A549 (cell line): ENCODE results near the gene TFF2.

Source experiments
- CHD2 ChIP-seq: fragments of 150-350 bp; IDR thresholded peaks from 2 replicates; pipeline ENCODE4 v1.6.1; 2014; ENCODE audit warnings: low read length; ENCODE audit not compliant: partially characterized antibody
- EP300 ChIP-seq, 2 experiments: fragments of >200 bp; sonication (Bioruptor Twin); formaldehyde crosslinking; IDR thresholded peaks; 2 replicates in 1 of 2; 3 replicates in 1 of 2; pipeline ENCODE4 v1.6.1; 2016 to 2017
- POLR2A ChIP-seq: IDR thresholded peaks from 2 replicates; pipeline ENCODE4 v1.6.1; 2012; ENCODE audit warnings: mild to moderate bottlenecking, low read length
- RNF2 ChIP-seq: fragments of 200-600 bp; sonication (generic); IDR thresholded peaks from 2 replicates; pipeline ENCODE4 v1.6.1; 2016; ENCODE audit warnings: low read depth, mild to moderate bottlenecking, antibody characterized with exemption, moderate library complexity, borderline replicate concordance
- SMC3 ChIP-seq: fragments of >200 bp; sonication (Bioruptor Twin); formaldehyde crosslinking; IDR thresholded peaks from 3 replicates; pipeline ENCODE4 v1.6.1; 2018; ENCODE audit warnings: inconsistent platforms
- ZSCAN20 ChIP-seq: fragments of 250-450 bp; sonication (Bioruptor Pico); IDR thresholded peaks from 2 replicates; pipeline ENCODE4 v1.8.0; 2022; ENCODE audit warnings: mild to moderate bottlenecking, moderate library complexity
- TF ChIP-seq, protein P1 (sequence below): fragments of >200 bp; sonication (Bioruptor Twin); formaldehyde crosslinking; IDR thresholded peaks from 3 replicates; pipeline ENCODE4 v1.5.1; 2016
- TF ChIP-seq, protein P2 (sequence below): fragments of >200 bp; sonication (Bioruptor Twin); formaldehyde crosslinking; IDR thresholded peaks from 3 replicates; pipeline ENCODE4 v1.6.1; 2016
- TF ChIP-seq, protein P3 (sequence below): IDR thresholded peaks from 2 replicates; pipeline ENCODE4 v1.6.1; 2012

DNA sequence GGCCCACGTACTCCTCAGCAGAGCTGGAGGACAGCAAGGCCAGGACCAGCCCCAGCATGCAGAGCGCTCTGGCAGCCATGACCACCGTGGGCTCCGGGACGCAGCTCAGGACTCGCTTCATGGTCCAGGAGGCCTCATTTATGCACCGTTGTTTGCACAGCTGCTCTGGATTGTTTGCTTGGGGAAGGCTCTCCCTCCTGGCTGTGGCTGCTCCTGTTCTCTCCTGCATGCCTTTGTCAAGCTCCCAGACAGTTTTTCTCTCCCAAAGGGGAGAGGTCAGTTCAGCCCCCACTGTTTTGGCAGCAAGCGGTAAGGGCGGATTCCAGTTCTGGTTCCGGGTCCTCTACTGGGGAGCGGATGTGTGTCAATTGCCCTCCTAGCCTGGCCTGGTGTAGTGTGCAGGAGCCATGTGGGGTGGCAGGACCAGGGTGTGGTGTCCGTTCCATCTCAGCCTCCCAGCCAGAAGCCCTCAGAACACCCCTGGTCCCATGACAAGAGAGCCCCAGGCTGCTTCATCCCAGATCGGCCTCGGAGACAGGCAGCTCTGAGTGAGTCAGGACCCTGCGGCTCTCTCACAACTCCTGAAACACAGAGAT is 35.4 kb downstream of the TFF2 start, which contains the start of gene TFF3:
- TF ChIP-seq, protein P1, sequence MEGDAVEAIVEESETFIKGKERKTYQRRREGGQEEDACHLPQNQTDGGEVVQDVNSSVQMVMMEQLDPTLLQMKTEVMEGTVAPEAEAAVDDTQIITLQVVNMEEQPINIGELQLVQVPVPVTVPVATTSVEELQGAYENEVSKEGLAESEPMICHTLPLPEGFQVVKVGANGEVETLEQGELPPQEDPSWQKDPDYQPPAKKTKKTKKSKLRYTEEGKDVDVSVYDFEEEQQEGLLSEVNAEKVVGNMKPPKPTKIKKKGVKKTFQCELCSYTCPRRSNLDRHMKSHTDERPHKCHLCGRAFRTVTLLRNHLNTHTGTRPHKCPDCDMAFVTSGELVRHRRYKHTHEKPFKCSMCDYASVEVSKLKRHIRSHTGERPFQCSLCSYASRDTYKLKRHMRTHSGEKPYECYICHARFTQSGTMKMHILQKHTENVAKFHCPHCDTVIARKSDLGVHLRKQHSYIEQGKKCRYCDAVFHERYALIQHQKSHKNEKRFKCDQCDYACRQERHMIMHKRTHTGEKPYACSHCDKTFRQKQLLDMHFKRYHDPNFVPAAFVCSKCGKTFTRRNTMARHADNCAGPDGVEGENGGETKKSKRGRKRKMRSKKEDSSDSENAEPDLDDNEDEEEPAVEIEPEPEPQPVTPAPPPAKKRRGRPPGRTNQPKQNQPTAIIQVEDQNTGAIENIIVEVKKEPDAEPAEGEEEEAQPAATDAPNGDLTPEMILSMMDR, result no peak
- TF ChIP-seq EP300 (IDR thresholded peaks at IDR 0.05) (no peak), SMC3 (no peak), ZSCAN20 (no peak), RNF2 (no peak), POLR2A (no peak), CHD2 (no peak)
- TF ChIP-seq, protein P2, sequence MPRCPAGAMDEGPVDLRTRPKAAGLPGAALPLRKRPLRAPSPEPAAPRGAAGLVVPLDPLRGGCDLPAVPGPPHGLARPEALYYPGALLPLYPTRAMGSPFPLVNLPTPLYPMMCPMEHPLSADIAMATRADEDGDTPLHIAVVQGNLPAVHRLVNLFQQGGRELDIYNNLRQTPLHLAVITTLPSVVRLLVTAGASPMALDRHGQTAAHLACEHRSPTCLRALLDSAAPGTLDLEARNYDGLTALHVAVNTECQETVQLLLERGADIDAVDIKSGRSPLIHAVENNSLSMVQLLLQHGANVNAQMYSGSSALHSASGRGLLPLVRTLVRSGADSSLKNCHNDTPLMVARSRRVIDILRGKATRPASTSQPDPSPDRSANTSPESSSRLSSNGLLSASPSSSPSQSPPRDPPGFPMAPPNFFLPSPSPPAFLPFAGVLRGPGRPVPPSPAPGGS, result no peak
- TF ChIP-seq, protein P3, sequence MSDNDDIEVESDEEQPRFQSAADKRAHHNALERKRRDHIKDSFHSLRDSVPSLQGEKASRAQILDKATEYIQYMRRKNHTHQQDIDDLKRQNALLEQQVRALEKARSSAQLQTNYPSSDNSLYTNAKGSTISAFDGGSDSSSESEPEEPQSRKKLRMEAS, result no peak
